T-helper 2 cell treated with Interferon-gamma antibody and Interleukin-4, amounts not matched to agents 100 ng/mL and 5 ng/mL, for 36 hours (primary cell): ENCODE data around the gene ACOT12. TPM values are rescaled to one million over a fixed set of nuclear protein-coding genes. Genes with fewer than 3 reads are reported as not detected.
"Not testable (repeated sequence)": the region's sequence is repeated elsewhere in the genome, so short reads cannot be mapped to it uniquely, and the experiment has no call there.

ENCODE experiments used
- intact Hi-C: fragments of 100-400 bp; cut with micrococcal nuclease; formaldehyde crosslinking; loops from one replicate; pipeline ENCODE4 v1.15.1; 2023
- total RNA-seq: library from RNA; stranded (reverse); gene quantifications from 2 replicates; pipeline ENCODE4 v1.2.3, GENCODE V29; 2022

ACOT12 gene
- total RNA-seq, 1 donor from 2014 or later = not detected

GRCh38 chr5:81300921-81301270 is 93.0 kb downstream of the ACOT12 start:
- intact Hi-C loops = loop anchor here (1.0 to 5.0 kb wide), 7 partner anchors 450 to 1789 kb away; partner anchors contain the start of genes ATG10, HOMER1, RPS23 and SSBP2

- intact Hi-C loops = no loop called here
Observed at GRCh38 chr5:81297531-81297930, 96.4 kb downstream of the ACOT12 start.

GRCh38 chr5:81294021-81294420 is 99.9 kb downstream of the ACOT12 start:
- intact Hi-C loops = not testable (repeated sequence)

- intact Hi-C loops = no loop called here
Observed at GRCh38 chr5:81292130-81292529, 101.8 kb downstream of the ACOT12 start.

- intact Hi-C loops = no loop called here
Observed at GRCh38 chr5:81290146-81290545, 103.8 kb downstream of the ACOT12 start.

DNA sequence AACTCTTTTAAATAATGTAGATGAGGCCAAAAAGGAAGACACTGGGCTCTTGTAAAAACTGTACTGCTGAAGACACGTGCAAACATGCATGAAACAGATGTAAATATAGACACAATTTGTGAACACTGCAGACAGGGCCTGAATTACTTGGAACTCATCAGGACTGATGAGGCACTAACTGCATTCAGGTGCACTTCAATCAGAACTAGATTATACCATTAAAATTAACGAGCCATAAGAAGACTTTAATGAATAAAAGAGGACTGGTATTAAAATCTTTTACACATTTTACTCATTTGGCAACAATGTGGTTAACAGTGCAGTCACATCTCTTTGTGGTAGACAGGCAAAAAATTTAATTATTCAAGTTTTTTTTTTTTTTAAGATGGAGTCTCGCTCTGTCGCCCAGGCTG is 105.9 kb downstream of the ACOT12 start:
- intact Hi-C loops = no loop called here

GRCh38 chr5:81286059-81286617 is 107.8 kb downstream of the ACOT12 start:
- intact Hi-C loops = no loop called here

GRCh38 chr5:81283976-81284375 is 110.0 kb downstream of the ACOT12 start:
- intact Hi-C loops = no loop called here

Other genes with a start within 250 kb of the ACOT12 start
- not detected in 2 replicates for gene CKMT2, start 160.8 kb downstream of the ACOT12 start, total RNA-seq
- gene ZCCHC9, start 92.5 kb downstream of the ACOT12 start, total RNA-seq = 33.9 and 34.1 TPM in 2 replicates